Neural crest cell (in vitro differentiated cells): ENCODE data around the gene CEP120. TPM values are rescaled to one million over a fixed set of nuclear protein-coding genes. Genes with fewer than 3 reads are reported as not detected.
"Not testable (repeated sequence)": the region's sequence is repeated elsewhere in the genome, so short reads cannot be mapped to it uniquely, and the experiment has no call there.

Experiments used
- DNase-seq: peaks from one replicate; pipeline ENCODE4 v3.0.0; 2021; ENCODE audit warnings: low read depth, mixed read lengths, low spot score
- H3K27ac Mint-ChIP-seq: one replicate; pipeline ENCODE4 v1.8.0; 2021; ENCODE audit warnings: mild to moderate bottlenecking, mixed read lengths; ENCODE audit not compliant: unreplicated experiment
- H3K27me3 Mint-ChIP-seq: 2 replicates; pipeline ENCODE4 v1.8.0; 2021; ENCODE audit warnings: low read depth, mild to moderate bottlenecking, mixed read lengths
- H3K36me3 Mint-ChIP-seq: 2 replicates; pipeline ENCODE4 v1.8.0; 2021; ENCODE audit warnings: low read depth, mild to moderate bottlenecking, mixed read lengths
- H3K4me1 Mint-ChIP-seq: 2 replicates; pipeline ENCODE4 v1.8.0; 2021; ENCODE audit warnings: mixed read lengths
- H3K4me3 Mint-ChIP-seq: one replicate; pipeline ENCODE4 v1.8.0; 2021; ENCODE audit warnings: mild to moderate bottlenecking, mixed read lengths
- H3K9me3 Mint-ChIP-seq: 2 replicates; pipeline ENCODE4 v1.8.0; 2021; ENCODE audit warnings: mixed read lengths
- CTCF ChIP-seq: fragments of 200-600 bp; sonication (generic); conservative IDR thresholded peaks from 2 replicates; pipeline ENCODE4 v1.5.0; 2021; ENCODE audit warnings: antibody characterized with exemption, mild to moderate bottlenecking
- total RNA-seq: library from RNA; stranded (reverse); gene quantifications from 2 replicates; pipeline ENCODE4 v1.2.1, GENCODE V29; 2021

Gene CEP120
- total RNA-seq, 1 donor from 2014 or later, result 26.0 TPM

GRCh38 chr5:123340928-123341327, 82.3 kb downstream of the CEP120 start:
- Mint-ChIP-seq H3K27me3 (no peaks in the 10 kb centered on the region), H3K9me3 (no peaks in the 10 kb centered on the region), H3K4me3 (no peak overlapping the region), H3K27ac (no peak overlapping the region), H3K36me3 (no peaks in the 10 kb centered on the region), H3K4me1 (no peaks in the 10 kb centered on the region)
- no peak for DNase-seq
- TF ChIP-seq CTCF, result no peak

- not testable (repeated sequence) for H3K9me3 Mint-ChIP-seq, H3K27ac Mint-ChIP-seq, H3K4me1 Mint-ChIP-seq, H3K36me3 Mint-ChIP-seq, DNase-seq, H3K4me3 Mint-ChIP-seq, H3K27me3 Mint-ChIP-seq
Measured at GRCh38 chr5:123308377-123308776, 114.8 kb downstream of the CEP120 start.

GRCh38 chr5:123305751-123306150, 117.5 kb downstream of the CEP120 start:
- Mint-ChIP-seq H3K4me1 (no peaks in the 10 kb centered on the region), H3K27me3 (no peaks in the 10 kb centered on the region), H3K4me3 (no peak overlapping the region), H3K27ac (no peak overlapping the region), H3K9me3 (no peaks in the 10 kb centered on the region), H3K36me3 (no peaks in the 10 kb centered on the region)
- no peak for DNase-seq
- no peak for TF ChIP-seq CTCF

- Mint-ChIP-seq H3K27me3 (no peaks in the 10 kb centered on the region), H3K36me3 (no peaks in the 10 kb centered on the region), H3K4me3 (no peak overlapping the region), H3K27ac (no peak overlapping the region), H3K9me3 (no peaks in the 10 kb centered on the region), H3K4me1 (no peaks in the 10 kb centered on the region)
- DNase-seq, result no peak
- no peak for TF ChIP-seq CTCF
Measured at GRCh38 chr5:123304777-123305316, 118.4 kb downstream of the CEP120 start.

GRCh38 chr5:123303802-123304201, 119.4 kb downstream of the CEP120 start:
- H3K36me3 Mint-ChIP-seq, result no peaks in the 10 kb centered on the region

GRCh38 chr5:123300266-123300665, 122.9 kb downstream of the CEP120 start:
- no peak overlapping the region for H3K4me3 Mint-ChIP-seq
- no peak for DNase-seq
- peaks cover 2% of the 10 kb centered on the region for H3K36me3 Mint-ChIP-seq
- no peak overlapping the region for H3K27ac Mint-ChIP-seq
- no peaks in the 10 kb centered on the region for H3K27me3 Mint-ChIP-seq
- no peak for TF ChIP-seq CTCF
- H3K4me1 Mint-ChIP-seq, result no peaks in the 10 kb centered on the region
- peaks cover 2% of the 10 kb centered on the region for H3K9me3 Mint-ChIP-seq

More at GRCh38 chr5:123303802-123304201, 119.4 kb downstream of the CEP120 start:
- Mint-ChIP-seq H3K9me3 (no peaks in the 10 kb centered on the region), H3K4me3 (no peak overlapping the region), H3K4me1 (no peaks in the 10 kb centered on the region), H3K27ac (no peak overlapping the region), H3K27me3 (no peaks in the 10 kb centered on the region)
- TF ChIP-seq CTCF, result no peak
- no peak for DNase-seq
